GM18861 (cell line): Measurements from ENCODE around the gene SIX2.
"Not testable (repeated sequence)": the region's sequence is repeated elsewhere in the genome, so short reads cannot be mapped to it uniquely, and the experiment has no call there.

Experiments
- ATAC-seq: cut with Tn5 transposase; IDR thresholded peaks from one replicate; pipeline ENCODE4 v1.9.1; 2021; ENCODE audit not compliant: unreplicated experiment

SIX2 gene

DNA sequence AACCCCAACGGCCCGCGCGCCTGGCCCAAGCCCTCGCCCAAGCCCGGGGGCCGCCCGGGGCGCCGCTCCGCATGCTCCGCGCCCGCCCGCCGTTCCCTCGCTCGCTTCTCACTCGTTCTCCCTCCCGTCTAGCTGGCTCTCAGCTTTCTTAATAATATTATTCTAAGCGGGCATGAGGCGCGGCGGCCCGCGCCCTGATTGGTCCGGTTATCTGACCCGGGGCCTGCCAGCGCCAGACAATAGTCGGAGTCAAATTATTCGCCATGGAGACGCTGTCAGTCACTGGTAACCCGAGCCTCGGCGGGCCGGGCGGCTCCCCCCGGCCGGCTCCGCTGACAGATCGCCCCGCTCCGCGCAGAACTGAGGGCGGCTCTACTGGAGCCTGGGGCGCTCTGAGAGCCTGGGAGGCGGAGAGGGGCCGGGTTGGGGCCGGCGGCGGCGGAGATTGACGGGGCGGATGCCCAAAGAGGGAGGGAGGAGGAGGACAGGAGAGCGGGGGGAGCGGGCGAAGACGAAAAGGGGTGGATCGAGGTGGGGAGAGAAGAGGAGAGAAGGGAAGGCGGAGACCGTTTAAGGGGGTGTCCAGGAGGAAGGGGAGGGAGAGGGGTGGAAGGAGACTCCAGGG lies at the start of gene SIX2:
Gene SIX2, minus strand, starts transcription at position 150 of the 625 bp plus-strand sequence. CDS start 342 bp downstream, outside the sequence.
- no peak for ATAC-seq

DNA sequence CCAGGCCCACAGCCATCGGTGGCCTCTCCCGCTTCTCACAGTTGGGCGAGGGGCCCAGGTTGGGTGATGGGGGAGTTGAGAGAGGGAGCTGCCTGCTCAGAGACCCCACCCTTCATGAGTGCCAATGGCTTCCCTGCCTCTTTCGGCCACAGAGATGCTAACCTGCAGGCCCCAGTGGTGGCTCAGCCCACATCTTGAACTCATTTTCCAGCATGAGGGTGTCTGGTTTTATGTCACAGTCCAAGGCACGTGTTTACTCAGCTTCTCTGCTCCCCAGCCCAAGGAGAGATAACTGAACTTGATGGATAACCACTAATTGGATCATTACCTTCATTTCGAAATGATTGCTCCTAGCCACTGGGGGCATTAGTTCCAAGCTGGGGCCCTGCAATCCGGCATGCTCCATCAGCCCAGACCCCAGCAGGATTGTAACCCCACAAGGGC lies 45.9 kb upstream of the SIX2 start:
- no peak for ATAC-seq

DNA sequence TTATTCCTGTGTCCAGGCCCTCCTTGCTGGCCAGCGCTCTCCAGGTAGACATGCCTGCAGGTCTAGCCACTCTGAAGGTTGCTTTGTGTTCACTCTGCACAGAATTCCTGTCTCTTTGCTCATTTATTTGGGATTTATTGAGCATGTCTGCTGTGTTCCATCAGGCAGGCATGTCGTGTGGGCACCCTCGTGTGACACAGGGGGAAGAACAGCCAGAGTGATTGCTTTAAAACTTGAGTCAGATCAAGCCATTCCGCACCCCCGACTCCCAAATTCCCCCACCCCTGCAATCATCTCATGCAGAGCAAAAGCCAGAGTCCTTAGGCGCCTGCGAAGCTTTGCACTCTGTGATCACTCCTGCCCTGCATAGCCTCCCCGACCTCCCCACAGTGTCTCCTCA lies 44.7 kb upstream of the SIX2 start:
- ATAC-seq = no peak

- no peak for ATAC-seq
Measured at GRCh38 chr2:45052388-45052928, 43.2 kb upstream of the SIX2 start.

DNA sequence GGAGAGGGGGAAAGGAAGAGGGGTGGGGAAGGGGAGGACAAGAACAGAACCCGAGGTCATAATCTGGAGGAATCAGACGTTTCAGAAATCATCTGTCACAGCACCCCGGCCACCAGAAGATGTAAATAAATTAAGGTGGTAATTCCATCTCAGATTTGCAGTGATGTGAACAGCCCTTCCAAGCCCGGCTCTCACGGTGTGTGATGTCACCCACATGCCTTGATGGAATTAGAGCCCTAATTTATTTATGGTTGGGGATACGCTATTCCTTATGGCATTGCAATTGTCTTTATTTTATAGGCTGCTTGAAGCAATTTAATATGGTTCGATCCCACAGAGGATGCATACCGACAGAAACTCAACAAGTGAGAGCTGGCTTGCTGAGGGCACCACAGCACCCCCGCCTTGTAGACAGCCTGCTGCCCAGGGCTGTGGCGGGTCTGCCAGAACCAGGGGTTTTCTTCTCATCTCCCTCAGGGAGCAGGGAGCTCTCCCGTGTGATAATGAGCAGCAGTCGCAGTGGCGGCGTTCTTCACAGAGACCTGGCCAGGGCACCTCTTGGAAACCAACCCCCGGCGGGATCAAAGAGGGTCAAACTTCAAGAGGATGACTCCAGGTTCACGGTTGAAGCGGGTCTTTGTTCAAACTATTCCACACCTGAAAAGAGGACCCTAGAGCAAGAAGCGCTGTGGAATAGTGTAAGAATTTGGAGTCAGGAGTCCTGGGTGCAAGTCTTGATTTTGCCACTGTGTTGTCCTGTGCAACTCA lies 40.5 kb upstream of the SIX2 start:
- no peak for ATAC-seq

DNA sequence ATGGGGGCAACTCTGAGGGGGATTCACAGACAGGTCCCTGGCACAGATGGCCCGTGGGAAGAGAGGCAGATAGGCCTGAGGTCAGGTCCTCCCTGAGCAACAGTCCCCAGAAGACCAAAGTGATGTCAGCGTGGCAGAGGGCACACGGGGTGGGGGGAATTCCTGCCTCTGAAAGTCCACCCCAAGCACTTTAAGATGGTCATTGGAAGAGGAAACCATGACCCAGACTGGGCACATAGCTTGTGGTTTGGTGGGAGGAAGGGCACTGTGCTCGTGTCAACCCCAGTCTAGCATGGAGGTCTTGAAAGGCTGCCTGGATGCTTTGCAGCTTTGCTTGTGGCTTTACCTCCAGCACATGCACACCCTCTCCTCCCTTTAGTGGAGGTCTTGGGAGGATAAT lies 38.0 kb upstream of the SIX2 start:
- ATAC-seq = no peak

DNA sequence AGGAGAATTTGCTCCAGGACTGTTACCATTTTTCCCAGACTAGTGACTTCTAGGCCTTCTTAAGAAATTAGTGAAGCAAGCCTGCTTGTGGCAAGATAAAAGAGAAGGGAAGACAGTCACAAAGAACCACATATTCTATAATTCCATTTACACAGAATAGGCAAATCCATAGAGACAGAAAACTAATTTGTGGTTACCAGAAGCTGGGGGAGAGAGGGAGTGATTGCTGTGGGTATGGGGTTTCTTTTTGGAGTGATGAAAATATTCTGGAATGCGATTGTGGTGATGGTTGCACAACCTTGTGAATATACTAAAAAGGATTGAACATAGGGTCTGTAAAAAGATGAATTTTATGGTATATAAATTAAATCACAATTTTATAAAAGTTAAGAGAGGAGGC lies 37.5 kb upstream of the SIX2 start:
- ATAC-seq = no peak

- no peak for ATAC-seq
Measured at GRCh38 chr2:45045706-45046105, 36.5 kb upstream of the SIX2 start.

DNA sequence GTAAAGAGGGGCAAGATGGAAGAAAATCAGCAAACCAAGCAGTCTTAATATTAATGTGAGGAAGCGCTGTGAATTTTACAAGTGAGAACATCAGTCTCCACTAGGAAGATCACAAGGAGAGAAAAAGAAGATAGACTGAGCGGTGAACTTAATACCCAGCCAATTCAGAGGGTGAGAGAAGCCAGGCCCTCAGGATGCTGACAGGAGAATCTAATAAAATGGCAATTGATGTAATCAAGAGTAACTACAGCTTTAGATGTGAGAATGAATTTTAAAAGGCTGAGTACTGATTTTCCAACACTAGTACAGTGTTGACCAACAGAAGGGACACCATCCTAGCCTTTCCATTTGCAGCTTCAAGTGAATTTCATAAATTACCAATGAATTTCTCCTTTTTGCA lies 35.7 kb upstream of the SIX2 start:
- no peak for ATAC-seq

- ATAC-seq = no peak
Measured at GRCh38 chr2:45043174-45043573, 33.9 kb upstream of the SIX2 start.

DNA sequence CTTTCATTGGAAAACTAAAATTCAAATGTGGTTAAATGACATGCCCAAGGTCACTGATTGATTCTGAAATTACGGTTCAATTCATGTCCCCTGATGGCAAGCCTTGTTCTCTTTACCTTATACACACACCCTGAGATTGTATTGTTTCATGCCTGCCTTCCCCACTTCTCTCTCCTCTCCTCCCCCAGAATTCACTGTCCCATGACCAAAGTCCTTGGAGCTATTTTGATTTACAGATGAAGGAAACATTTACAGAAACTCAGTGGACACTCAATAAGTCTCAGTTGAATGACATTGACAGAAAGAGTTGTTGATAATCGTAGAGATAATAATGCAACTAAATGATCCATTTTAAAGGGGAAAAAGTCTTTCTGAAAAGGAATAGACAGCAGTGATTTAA lies 33.1 kb upstream of the SIX2 start:
- ATAC-seq = no peak

- ATAC-seq = no peak
Measured at GRCh38 chr2:45040786-45041185, 31.5 kb upstream of the SIX2 start.

DNA sequence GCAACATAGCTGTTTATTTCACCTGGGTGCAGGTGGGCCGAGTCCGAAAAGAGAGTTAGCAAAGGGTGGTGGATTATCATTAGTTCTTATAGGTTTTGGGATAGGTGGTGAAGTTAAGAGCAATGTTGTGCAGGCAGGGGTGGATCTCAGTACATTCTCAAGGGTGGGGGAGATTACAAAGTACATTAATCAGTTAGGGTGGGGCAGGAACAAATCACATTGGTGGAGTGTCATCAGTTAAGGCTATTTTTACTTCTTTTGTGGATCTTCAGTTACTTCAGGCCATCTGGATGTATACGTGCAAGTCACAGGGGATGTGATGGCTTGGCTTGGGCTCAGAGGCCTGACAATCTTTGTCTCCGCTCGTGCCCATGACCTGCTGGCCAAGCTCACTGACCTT lies 30.6 kb upstream of the SIX2 start:
- ATAC-seq = not testable (repeated sequence)

DNA sequence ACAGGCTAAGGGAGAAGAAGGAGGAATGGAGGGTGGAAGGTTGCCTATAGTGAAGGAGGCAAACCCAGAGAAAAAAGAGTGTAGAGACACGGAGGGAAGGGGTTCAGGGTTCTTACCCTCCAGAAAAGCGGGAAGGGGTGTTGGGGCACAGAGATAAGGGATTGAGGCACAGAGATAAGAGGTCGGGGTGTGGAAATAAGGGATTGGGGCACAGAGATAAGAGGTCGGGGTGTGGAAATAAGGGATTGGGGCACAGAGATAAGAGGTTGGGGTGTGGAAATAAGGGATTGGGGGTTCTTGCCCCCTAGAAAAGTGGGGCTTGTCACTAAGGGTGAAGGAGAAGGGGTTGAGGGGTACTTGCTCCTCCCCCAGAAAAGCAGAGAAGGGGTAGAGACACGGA lies 29.6 kb upstream of the SIX2 start:
- ATAC-seq = not testable (repeated sequence)

- ATAC-seq = no peak
Measured at GRCh38 chr2:45033302-45033701, 24.1 kb upstream of the SIX2 start.

DNA sequence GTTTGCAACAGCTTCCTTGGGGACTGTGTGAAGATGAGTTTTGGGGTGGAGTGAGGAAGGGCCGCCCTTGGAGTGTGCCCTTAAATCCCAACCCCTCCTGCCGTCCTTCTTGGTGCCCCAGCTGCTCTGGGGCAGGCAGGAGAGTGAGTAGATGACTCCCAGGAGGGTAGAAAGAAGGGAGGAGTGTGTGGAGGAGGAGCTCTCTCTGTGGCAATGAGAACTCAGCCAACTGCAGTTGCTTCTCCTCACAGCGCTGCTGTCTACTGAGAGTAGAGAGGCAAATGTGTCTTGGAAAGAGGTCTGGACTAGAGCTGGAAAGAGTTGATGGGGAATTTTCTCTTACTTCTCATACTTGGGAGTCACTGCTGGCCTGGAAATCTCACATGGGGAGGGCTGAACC lies 21.8 kb upstream of the SIX2 start:
- ATAC-seq = no peak

DNA sequence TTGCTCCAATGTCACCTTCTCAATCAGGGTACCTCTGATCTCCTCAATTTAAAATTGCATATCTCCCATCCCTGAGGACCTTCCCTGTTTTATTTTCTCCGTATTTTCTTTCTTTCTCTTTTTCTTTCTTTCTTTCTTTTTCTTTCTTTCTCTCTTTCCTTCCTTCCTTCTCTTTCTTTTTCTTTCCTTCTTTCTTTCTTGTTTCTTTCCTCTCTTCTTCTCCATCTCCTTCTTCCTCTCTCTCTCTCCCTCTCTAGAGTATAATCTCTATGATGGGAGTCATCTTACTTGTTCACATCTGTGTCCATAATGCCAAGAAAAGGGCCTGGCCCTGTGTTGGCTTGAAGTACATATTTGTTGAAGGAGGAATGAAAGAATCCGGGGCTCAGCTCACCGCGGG lies 21.3 kb upstream of the SIX2 start:
- ATAC-seq = no peak

DNA sequence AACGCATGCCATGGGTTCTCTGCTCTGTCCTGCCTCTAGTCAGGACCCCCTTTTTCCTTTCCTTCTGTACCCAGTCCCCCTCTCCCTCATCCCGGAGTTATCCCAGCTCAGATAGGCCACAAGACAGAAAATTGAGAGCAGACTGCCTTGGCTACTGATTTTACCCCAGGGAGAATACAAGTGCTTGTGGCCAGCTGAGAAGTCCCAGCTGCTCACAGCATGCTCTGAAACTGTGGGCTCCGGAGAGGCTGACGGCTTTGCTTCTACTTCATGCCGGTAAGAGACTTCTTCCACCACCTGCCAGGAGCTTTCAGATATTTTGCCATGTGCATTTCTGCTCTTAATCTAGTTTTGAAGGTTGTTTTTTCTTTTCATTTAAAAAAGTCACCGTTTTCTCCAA lies 20.0 kb upstream of the SIX2 start:
- ATAC-seq = no peak

DNA sequence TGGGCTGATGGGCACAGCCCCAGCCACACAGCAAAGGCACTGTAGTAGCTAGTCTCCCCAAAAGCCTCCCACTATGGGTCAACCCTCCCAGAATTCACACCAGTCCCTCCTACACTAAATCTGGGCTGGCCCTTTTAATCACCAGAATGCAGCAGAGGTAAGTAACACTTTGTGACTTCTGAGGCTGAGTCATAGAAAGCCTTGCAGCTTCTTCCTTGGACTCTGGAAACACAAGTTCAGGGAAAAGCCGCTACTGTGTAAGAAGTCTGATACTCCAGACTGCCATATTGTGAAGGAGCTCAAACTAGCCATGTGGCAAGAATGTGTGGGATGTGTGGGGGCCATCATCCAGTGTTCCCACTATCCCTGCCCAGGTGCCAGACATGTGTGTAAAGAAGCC lies 19.0 kb upstream of the SIX2 start:
- no peak for ATAC-seq

DNA sequence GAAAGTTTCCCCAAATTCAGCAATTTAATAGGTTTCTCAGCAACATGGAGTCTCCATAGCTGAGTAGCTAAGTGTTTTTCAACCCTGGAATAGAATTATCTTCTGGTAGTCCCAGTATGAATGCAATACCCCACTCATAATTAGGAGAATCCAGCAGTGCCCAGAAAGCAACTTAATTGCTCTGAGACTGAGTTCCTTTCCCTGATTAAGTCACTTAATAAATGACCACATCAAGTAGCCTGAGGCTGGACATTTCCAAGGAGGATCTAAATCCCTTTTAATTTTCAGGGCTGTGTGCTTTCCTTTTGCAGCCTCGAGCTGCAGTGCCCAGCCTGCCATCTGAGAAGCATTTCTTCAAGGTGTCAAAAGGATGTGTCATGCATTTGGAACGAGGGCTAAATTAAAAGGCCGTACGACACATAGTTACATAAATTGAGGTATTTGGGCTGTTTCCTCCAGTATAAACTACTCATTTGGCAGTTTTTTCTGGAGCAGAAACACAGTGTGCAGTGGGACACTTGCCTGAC lies 17.7 kb upstream of the SIX2 start:
- ATAC-seq = no peak

DNA sequence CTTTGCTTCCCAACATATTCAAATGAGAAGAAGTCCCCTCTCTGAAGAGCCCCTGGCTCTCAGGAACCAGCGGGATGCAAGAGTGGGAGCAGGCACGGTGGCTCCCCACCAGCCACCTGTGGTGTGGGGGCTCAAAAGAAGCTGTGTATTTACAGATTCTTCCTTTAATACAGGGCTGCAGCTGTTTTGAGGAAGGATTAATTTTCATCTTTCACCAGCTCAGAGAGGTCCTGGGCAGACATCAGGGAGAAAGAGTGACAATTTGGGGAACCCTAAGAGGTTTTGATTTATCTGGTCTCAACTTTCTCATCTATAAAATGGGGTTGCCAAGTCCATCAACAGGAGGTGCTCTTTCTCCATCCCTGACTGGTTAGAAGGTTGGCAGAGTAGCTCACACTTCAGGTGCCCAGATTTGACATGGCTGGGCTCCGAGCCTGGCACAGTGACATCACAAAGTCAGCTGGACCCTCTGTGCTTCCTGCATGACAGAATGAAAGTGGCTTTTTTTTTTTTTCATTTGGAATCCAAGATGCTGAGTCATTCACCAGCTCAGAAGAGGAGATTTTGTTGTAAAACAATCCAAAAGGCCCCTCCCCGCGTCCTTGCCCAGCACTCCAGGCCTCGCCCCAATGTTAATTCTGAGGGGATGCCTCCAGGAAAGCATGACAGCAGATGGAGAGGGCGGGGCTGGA lies 15.5 kb upstream of the SIX2 start:
- ATAC-seq = no peak

DNA sequence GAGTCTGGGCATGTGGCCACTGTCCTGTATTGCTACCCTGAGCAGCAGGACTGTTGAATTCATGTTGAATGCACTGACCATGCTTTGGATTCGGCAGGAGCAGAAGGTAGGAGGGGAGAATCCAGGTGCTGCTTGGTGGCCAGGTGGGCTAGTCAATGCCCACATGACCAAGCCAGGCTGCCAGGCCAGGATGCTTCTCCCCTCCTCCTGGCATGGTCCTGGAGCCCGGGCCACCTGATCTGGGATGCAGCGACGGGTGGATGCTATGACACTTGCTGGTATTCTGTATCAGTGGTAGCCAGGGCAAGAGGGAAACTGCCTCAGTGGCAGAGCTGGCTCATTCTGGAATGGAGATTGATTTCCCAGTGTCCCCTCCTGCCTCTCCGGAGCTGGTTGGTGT lies 14.8 kb upstream of the SIX2 start:
- no peak for ATAC-seq
